Islet of Langerhans (tissue), 1 donor: Measurements from ENCODE around the gene ATRIP.
"Not testable (repeated sequence)": the region's sequence is repeated elsewhere in the genome, so short reads cannot be mapped to it uniquely, and the experiment has no call there.

Experiments
- FAIRE-seq: peaks from one replicate; lab custom pipeline; 2011; peaks lifted over from hg19 to GRCh38; lab: Jason Lieb, UNC

Gene ATRIP

GRCh38 chr3:48439820-48440589 lies 6.5 kb upstream of the ATRIP start, which contains the start of the genes CCDC51 and TMA7:
Gene CCDC51, minus strand, starts transcription at chr3:48440119. Its CDS starts 4,991 bp downstream, at chr3:48435128.
Gene TMA7, plus strand, starts transcription at chr3:48440257. Its CDS starts 40 bp downstream, at chr3:48440297.
- peak; percentile 98 for FAIRE-seq

DNA sequence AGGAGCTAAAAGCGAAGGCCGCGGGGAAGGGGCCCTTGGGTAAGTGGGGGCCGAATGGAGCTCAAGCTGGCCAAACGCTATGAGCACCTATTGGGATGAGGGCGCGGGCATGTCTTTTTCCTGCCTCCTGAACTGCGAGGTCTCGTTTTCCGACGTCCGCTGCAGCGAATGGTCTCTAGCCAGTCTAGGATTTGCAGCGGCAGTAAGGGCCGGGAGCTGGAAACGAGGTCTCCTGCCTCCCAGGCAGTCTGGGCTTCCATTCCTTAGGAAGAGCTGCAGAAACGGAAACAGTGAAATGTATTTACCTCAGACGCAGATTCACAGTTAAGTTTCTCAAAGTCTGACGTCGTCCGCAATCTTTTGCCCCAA lies 6.0 kb upstream of the ATRIP start:
- FAIRE-seq: no peak

GRCh38 chr3:48441940-48442339 lies 4.6 kb upstream of the ATRIP start:
- no peak for FAIRE-seq

- FAIRE-seq: no peak
These were observed 1.2 kb upstream of the ATRIP start for GRCh38 chr3:48445277-48445882.

DNA sequence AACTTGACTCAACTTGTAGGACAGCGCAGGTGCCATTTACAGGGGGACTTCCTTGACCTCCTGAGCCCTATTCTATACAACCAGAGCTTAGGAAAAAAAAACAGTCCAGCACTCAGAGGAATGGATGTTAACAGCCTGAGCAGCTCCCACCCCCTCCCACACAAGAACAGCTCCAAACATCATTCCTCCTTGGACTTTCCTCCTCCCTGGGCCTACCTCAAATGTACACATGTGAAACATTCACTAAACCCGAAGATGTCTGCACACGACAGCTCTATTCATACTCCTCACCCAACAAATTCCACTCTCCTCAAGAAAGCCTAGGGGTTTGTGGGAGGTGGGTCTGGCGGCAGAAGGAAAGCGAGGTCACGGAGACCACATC lies 503 bp upstream of the ATRIP start:
- FAIRE-seq: no peak

GRCh38 chr3:48451270-48451669 lies 4.7 kb downstream of the ATRIP start:
- FAIRE-seq: no peak

DNA sequence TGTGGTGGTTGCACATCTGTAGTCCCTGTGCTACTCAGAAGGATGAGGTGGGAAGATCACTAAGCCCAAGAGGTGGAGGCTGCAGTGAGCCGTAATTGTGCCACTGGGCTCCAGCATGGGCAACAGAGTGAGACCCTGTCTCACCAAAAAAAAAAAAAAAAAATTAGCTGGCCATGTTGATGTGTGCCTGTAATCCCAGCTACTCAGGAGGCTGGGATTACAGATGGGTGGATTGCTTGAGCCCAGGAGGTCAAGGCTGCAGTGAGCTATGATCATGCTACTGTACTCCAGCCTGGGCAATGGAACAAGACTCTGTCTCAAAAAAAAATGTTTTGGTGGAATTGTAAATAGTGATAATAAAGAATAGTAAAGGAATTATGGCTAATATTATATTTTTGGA lies 9.9 kb downstream of the ATRIP start:
- FAIRE-seq: no peak

- no peak for FAIRE-seq
These were observed 12.8 kb downstream of the ATRIP start for GRCh38 chr3:48459331-48459730.

DNA sequence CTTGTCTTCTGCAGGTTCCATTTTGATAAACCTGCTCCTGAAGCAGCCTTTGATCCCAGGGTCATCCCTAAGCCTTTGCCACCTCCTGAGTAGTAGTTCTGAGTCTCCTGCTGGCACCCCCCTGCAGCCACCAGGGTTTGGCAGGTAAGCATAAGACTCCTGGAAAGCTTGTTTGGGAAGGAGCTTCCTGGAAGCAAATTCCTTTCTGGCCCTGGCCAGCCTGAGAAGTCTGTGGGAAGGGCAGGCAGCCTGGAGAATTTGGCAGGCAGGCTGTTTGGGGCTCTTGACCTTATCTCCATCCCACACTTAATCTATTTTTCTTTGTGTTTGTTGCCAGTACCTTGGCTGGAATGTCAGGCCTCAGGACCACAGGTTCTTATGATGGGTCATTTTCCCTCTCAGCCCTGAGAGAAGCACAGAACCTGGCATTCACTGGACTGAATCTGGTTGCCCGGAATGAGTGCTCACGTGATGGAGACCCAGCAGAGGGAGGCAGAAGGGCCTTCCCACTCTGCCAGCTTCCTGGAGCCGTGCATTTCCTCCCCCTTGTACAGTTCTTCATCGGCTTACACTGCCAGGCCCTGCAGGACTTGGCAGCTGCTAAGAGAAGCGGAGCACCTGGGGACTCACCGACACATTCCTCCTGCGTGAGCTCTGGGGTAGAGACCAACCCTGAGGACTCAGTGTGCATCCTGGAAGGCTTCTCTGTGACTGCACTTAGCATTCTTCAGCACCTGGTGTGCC lies 13.4 kb downstream of the ATRIP start:
- FAIRE-seq: no peak

DNA sequence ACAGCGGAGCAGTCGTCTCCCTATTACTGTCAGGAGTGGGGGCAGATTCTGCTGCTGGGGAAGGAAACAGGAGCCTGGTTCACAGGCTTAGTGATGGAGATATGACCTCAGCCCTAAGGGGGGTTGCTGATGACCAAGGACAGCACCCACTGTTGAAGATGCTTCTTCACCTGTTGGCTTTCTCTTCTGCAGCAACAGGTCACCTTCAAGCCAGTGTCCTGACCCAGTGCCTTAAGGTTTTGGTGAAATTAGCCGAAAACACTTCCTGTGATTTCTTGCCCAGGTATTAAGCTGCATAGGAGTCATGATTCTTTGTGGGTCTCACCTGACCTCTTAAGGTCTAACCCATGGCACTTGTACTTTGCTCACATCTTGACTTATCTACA lies 14.0 kb downstream of the ATRIP start:
- no peak for FAIRE-seq

- FAIRE-seq: not testable (repeated sequence)
These were observed 15.2 kb downstream of the ATRIP start for GRCh38 chr3:48461767-48462166.

DNA sequence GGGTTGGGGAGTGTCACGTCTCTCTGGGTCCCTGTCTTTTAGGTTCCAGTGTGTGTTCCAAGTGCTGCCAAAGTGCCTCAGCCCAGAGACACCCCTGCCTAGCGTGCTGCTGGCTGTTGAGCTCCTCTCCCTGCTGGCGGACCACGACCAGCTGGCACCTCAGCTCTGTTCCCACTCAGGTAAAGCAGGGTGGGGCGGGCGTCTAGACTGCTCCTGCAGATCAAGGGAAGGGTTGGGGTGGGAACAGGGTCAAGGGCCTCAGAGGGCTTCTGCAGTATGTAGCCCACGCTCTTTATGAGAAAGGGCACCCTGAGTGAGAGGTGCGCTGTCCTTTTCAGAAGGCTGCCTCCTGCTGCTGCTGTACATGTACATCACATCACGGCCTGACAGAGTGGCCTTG lies 17.2 kb downstream of the ATRIP start:
- FAIRE-seq: no peak

DNA sequence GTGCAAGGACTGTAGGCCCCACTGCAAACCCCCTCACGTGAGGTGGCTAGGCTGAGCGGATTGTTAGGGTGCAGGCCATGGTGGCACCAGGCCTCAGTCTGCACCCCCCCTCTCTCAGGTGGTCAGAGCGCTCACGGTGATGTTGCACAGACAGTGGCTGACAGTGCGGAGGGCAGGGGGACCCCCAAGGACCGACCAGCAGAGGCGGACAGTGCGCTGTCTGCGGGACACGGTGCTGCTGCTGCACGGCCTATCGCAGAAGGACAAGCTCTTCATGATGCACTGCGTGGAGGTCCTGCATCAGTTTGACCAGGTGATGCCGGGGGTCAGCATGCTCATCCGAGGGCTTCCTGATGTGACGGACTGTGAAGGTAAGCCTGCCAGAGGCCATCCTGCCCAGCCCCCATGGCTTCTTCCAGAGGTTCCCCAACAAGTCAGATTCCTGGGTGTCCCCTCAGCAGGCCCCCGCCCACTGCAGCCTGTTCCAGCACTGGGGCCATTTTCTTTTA lies 18.2 kb downstream of the ATRIP start:
- FAIRE-seq: no peak

DNA sequence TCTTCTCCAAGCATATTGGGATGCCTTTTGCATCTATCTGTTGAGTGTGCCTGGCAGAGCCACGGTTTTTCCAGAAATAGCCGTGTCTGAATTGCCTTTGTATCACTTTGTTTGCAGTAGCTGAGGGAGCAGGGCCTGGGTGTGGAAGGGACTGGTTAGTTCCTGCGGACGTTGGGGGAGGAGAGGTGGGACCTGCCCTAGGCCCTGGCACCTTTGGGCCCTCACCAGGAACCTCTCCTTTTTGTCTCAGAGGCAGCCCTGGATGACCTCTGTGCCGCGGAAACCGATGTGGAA lies 18.6 kb downstream of the ATRIP start:
- no peak for FAIRE-seq

DNA sequence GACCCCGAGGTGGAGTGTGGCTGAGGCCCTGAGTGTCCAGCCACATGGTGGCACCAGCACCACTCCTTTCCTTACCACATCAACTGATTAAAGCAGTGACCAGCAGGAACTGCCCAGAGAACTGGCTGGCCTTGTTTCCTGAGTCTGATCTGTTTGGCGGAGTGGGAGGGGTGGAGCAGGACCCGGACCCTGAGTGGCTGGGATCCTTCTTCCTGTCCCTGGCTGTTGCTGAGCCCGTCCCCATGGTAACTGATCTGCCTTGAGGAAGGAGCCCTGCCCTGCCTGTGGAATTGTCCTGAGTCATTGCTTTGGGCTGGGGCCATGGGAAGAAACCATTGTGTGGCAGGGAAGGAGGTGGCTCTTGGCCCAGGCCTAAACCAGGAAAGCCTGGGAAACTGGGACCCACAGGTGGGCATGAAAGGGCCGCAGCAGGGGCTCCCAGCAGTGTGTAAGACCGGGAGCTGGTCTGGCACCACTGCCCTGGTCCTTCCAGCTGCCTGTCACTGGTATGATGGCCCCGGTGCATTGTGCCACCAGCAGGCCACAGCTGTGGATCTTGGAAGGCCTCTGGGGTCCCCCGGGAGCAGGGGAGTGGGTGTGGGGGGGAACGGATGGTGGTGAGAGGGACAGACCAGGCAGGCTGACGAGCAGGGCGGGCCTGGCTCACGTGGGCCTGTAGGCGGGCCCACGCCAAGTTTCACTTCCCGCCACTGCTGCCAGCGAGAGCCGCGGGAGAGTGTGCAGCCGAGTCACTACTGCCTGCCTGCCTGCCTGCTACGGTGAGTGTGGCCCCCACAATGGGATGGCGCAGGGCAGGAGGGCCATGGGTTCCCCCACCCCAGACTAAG lies 19.2 kb downstream of the ATRIP start:
- peak; percentile 94 for FAIRE-seq

DNA sequence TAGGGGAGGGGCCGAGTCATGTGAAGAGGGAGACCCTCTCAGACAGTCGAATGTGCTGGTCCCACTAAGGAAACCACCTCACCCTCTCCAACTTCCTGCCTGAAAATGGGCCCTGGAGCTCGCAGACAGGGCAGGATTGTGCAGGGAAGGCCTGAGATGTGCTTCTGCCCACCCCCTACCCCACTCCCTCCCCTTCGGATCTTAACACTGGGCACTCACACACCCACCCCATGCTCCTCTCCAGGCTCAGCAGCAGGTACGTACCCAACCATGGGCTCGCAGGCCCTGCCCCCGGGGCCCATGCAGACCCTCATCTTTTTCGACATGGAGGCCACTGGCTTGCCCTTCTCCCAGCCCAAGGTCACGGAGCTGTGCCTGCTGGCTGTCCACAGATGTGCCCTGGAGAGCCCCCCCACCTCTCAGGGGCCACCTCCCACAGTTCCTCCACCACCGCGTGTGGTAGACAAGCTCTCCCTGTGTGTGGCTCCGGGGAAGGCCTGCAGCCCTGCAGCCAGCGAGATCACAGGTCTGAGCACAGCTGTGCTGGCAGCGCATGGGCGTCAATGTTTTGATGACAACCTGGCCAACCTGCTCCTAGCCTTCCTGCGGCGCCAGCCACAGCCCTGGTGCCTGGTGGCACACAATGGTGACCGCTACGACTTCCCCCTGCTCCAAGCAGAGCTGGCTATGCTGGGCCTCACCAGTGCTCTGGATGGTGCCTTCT lies 20.0 kb downstream of the ATRIP start:
- FAIRE-seq: no peak

- FAIRE-seq: no peak
These were observed 20.5 kb downstream of the ATRIP start for GRCh38 chr3:48467110-48467454.

DNA sequence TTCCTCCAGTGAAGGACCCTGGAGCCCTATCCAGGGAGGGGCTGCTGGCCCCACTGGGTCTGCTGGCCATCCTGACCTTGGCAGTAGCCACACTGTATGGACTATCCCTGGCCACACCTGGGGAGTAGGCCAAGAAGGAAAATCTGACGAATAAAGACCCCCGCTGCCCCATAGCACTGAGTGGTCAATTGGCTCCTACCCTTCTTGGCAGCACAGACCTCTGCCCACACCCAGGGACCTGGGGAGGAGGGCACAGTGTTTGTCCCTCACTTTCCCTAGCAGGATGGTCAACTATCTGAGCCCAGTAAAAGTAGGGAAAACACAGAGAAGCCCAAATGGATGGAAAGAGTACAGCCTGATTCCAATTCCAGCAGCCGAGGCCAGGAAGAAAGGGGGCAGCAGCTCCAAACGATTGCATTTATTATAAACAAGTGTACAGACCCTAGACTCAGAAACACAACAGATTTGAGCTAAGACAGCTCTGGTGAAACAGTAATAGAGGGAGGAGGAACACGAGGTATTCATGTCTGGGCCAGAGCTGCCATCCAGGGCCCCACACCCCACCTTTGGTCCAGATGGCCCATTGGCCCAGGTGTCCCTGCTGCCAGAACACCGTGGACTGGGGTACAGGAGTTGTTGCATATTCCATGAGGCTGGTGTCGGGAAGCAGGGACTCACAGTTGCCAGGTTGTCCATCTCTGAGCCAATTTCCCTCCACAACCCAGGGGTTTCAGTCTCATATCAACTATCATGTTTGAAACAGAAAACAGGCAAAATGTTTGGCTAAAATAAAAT lies 21.1 kb downstream of the ATRIP start:
- no peak for FAIRE-seq

- no peak for FAIRE-seq
These were observed 21.8 kb downstream of the ATRIP start for GRCh38 chr3:48468329-48468731.

GRCh38 chr3:48469046-48469915 lies 22.7 kb downstream of the ATRIP start:
- FAIRE-seq: no peak
